Measurements from ENCODE around the gene LINC00305.

The LINC00305 gene

GRCh38 chr18:64148988-64149387 lies at the start of gene LINC00305:
TSS of gene LINC00305 (minus strand) at chr18:64149088.
- no peak for DNase-seq

- no peak for DNase-seq
Measured at GRCh38 chr18:64191069-64191468, 42.2 kb upstream of the LINC00305 start.

GRCh38 chr18:64185987-64186386 lies 37.1 kb upstream of the LINC00305 start:
- no peak for DNase-seq

GRCh38 chr18:64183665-64184064 lies 34.8 kb upstream of the LINC00305 start:
- no peak for DNase-seq

GRCh38 chr18:64180617-64181016 lies 31.7 kb upstream of the LINC00305 start:
- DNase-seq, result no peak

GRCh38 chr18:64180171-64180570 lies 31.3 kb upstream of the LINC00305 start:
- DNase-seq, result no peak

- no peak for DNase-seq
Measured at GRCh38 chr18:64179556-64180080, 30.7 kb upstream of the LINC00305 start.

- no peak for DNase-seq
Measured at GRCh38 chr18:64178860-64179259, 30.0 kb upstream of the LINC00305 start.

GRCh38 chr18:64175432-64175831 lies 26.5 kb upstream of the LINC00305 start:
- no peak for DNase-seq

- DNase-seq, result no peak
Measured at GRCh38 chr18:64171576-64171975, 22.7 kb upstream of the LINC00305 start.

- DNase-seq, result no peak
Measured at GRCh38 chr18:64167408-64167925, 18.6 kb upstream of the LINC00305 start.

GRCh38 chr18:64165906-64166305 lies 17.0 kb upstream of the LINC00305 start:
- no peak for DNase-seq

GRCh38 chr18:64164883-64165282 lies 16.0 kb upstream of the LINC00305 start:
- no peak for DNase-seq

GRCh38 chr18:64149916-64150438 lies 1.1 kb upstream of the LINC00305 start:
- DNase-seq, result no peak

- DNase-seq, result no peak
Measured at GRCh38 chr18:64142904-64143303, 6.0 kb downstream of the LINC00305 start.

GRCh38 chr18:64137914-64138313 lies 11.0 kb downstream of the LINC00305 start:
- no peak for DNase-seq

- DNase-seq, result no peak
Measured at GRCh38 chr18:64134044-64134747, 14.7 kb downstream of the LINC00305 start.

GRCh38 chr18:64132871-64133270 lies 16.0 kb downstream of the LINC00305 start:
- no peak for DNase-seq

GRCh38 chr18:64131314-64131713 lies 17.6 kb downstream of the LINC00305 start:
- no peak for DNase-seq

GRCh38 chr18:64127172-64127571 lies 21.7 kb downstream of the LINC00305 start:
- DNase-seq, result no peak

GRCh38 chr18:64119916-64120315 lies 29.0 kb downstream of the LINC00305 start:
- no peak for DNase-seq

GRCh38 chr18:64118406-64118805 lies 30.5 kb downstream of the LINC00305 start:
- DNase-seq, result no peak

GRCh38 chr18:64116571-64117175 lies 32.2 kb downstream of the LINC00305 start:
- no peak for DNase-seq

GRCh38 chr18:64115881-64116280 lies 33.0 kb downstream of the LINC00305 start:
- no peak for DNase-seq

Data from activated CD4-positive, alpha-beta T cell treated with anti-CD3 and anti-CD28 coated beads, Interleukin-2, amount 50 U/mL, for 16 hours (primary cell).